ENCODE results near the gene LILRB2.
"Not testable (repeated sequence)": the region's sequence is repeated elsewhere in the genome, so short reads cannot be mapped to it uniquely, and the experiment has no call there.

LILRB2 gene

GRCh38 chr19:54305141-54305540 is 24.2 kb upstream of the LILRB2 start:
- DNase-seq (ENCODE audit: low read depth in 2 of 2), result no peak

GRCh38 chr19:54302257-54302656 is 21.3 kb upstream of the LILRB2 start:
- DNase-seq (ENCODE audit: low read depth in 2 of 2), result no peak

GRCh38 chr19:54299515-54299914 is 18.6 kb upstream of the LILRB2 start:
- no peak for DNase-seq (ENCODE audit: low read depth in 2 of 2)

- no peak for DNase-seq (ENCODE audit: low read depth in 2 of 2)
These were observed 18.2 kb upstream of the LILRB2 start for GRCh38 chr19:54299126-54299498.

- DNase-seq (ENCODE audit: low read depth in 2 of 2), result no peak
These were observed 17.6 kb upstream of the LILRB2 start for GRCh38 chr19:54298357-54299125.

GRCh38 chr19:54297759-54298305 is 16.9 kb upstream of the LILRB2 start:
- no peak for DNase-seq (ENCODE audit: low read depth in 2 of 2)

GRCh38 chr19:54294539-54294938 is 13.6 kb upstream of the LILRB2 start:
- DNase-seq (ENCODE audit: low read depth in 2 of 2), result no peak

- not testable (repeated sequence) for DNase-seq (ENCODE audit: low read depth in 2 of 2)
These were observed 8.2 kb upstream of the LILRB2 start for GRCh38 chr19:54289160-54289559.

GRCh38 chr19:54287456-54287855 is 6.5 kb upstream of the LILRB2 start:
- DNase-seq (ENCODE audit: low read depth in 2 of 2), result peak; percentile 62 to 67

- DNase-seq (ENCODE audit: low read depth in 2 of 2), result not testable (repeated sequence)
These were observed 5.4 kb upstream of the LILRB2 start for GRCh38 chr19:54286283-54286682.

- DNase-seq (ENCODE audit: low read depth in 2 of 2), result not testable (repeated sequence)
These were observed 4.6 kb upstream of the LILRB2 start for GRCh38 chr19:54285427-54286056.

GRCh38 chr19:54282686-54283470 is 2.0 kb upstream of the LILRB2 start:
- no peak for DNase-seq (ENCODE audit: low read depth in 2 of 2)

- DNase-seq (ENCODE audit: low read depth in 2 of 2), result not testable (repeated sequence)
These were observed 792 bp upstream of the LILRB2 start for GRCh38 chr19:54281729-54282075.

GRCh38 chr19:54280441-54280840 is 469 bp downstream of the LILRB2 start:
- not testable (repeated sequence) for DNase-seq (ENCODE audit: low read depth in 2 of 2)

- not testable (repeated sequence) for DNase-seq (ENCODE audit: low read depth in 2 of 2)
These were observed 885 bp downstream of the LILRB2 start for GRCh38 chr19:54280025-54280424.

- DNase-seq (ENCODE audit: low read depth in 2 of 2), result no peak
These were observed 1.4 kb downstream of the LILRB2 start for GRCh38 chr19:54279406-54279962.

GRCh38 chr19:54278571-54279195 is 2.2 kb downstream of the LILRB2 start:
- not testable (repeated sequence) for DNase-seq (ENCODE audit: low read depth in 2 of 2)

GRCh38 chr19:54278056-54278455 is 2.9 kb downstream of the LILRB2 start:
- DNase-seq (ENCODE audit: low read depth in 2 of 2), result not testable (repeated sequence)

GRCh38 chr19:54277111-54277615 is 3.7 kb downstream of the LILRB2 start:
- DNase-seq (ENCODE audit: low read depth in 2 of 2), result not testable (repeated sequence)

- no peak for DNase-seq (ENCODE audit: low read depth in 2 of 2)
These were observed 5.0 kb downstream of the LILRB2 start for GRCh38 chr19:54275951-54276350.

- DNase-seq (ENCODE audit: low read depth in 2 of 2), result not testable (repeated sequence)
These were observed 6.4 kb downstream of the LILRB2 start for GRCh38 chr19:54274516-54274915.

Data from fibroblast of skin of left quadriceps (primary cell).